ENCODE data around the gene SLC37A3. TPM values are rescaled to one million over a fixed set of nuclear protein-coding genes. Genes with fewer than 3 reads are reported as not detected.

Gene SLC37A3
- total RNA-seq, 1 donor from 2014 or later = 84.5 TPM

DNA sequence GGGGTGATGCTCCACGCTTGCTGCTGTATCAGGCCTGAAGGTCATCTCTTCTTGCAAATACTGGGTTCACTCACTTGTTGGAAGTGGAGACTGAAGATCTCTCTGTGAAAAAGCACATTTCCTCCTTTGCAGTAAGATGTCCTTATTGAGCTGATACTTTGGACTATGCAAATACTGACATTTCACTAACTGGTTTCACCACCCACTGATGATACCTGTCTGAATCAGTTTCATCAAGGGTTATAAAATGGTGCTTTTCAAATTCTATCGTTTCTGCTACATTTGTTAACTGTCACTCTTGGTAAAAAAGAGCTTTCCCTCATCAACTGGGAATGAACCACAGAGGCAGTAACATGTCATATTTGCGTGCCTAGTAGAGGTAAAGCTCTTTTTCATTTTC, 41.0 kb upstream of the SLC37A3 start:
- Mint-ChIP-seq H3K27me3 (ENCODE audit: unreplicated experiment) (no peaks in the 10 kb centered on the region), H3K36me3 (ENCODE audit: unreplicated experiment) (no peaks in the 10 kb centered on the region), H3K27ac (ENCODE audit: unreplicated experiment) (no peak overlapping the region), H3K4me1 (ENCODE audit: low read depth, unreplicated experiment) (no peaks in the 10 kb centered on the region), H3K4me3 (ENCODE audit: unreplicated experiment) (no peak overlapping the region), H3K9me3 (ENCODE audit: unreplicated experiment) (no peaks in the 10 kb centered on the region)
- TF ChIP-seq, protein P1, sequence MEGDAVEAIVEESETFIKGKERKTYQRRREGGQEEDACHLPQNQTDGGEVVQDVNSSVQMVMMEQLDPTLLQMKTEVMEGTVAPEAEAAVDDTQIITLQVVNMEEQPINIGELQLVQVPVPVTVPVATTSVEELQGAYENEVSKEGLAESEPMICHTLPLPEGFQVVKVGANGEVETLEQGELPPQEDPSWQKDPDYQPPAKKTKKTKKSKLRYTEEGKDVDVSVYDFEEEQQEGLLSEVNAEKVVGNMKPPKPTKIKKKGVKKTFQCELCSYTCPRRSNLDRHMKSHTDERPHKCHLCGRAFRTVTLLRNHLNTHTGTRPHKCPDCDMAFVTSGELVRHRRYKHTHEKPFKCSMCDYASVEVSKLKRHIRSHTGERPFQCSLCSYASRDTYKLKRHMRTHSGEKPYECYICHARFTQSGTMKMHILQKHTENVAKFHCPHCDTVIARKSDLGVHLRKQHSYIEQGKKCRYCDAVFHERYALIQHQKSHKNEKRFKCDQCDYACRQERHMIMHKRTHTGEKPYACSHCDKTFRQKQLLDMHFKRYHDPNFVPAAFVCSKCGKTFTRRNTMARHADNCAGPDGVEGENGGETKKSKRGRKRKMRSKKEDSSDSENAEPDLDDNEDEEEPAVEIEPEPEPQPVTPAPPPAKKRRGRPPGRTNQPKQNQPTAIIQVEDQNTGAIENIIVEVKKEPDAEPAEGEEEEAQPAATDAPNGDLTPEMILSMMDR (IDR thresholded peaks at IDR 0.05; ENCODE audit: partially characterized antibody, unreplicated experiment) = no peak
- no peak for DNase-seq

DNA sequence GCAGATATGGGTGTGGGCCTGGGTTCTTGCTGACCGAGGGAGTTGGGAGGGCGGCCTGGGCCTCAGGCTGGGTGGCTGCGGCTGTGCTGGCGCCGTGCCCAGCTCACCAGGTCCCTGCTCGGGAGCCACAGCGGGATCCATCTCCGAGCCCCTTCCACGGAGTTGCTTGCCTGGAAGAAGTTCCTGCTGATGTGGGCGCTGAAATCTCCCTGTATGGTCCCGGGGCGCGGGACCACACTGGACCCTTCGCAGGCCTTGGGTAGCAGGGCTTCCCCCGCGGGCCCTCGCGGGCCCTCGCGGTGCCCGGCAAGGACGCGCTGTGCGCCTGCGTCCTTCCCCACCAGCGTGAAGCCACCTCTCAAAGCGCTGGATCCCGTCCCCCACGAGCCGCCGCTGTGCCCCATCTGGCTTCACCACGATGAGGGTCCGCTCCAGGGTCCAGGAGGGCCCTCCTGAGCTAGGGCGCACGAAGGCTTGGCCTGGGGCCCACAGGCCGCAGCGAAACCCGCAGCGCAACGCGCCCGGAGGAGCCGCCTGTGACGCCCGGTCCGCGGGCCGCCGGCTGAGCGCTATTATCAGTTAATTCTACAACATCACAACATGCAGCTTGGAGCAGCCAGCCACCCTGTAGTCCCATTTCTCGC, 37.0 kb upstream of the SLC37A3 start:
- Mint-ChIP-seq H3K9me3 (ENCODE audit: unreplicated experiment) (no peaks in the 10 kb centered on the region), H3K27me3 (ENCODE audit: unreplicated experiment) (no peaks in the 10 kb centered on the region), H3K4me3 (ENCODE audit: unreplicated experiment) (no peak overlapping the region), H3K27ac (ENCODE audit: unreplicated experiment) (no peak overlapping the region), H3K36me3 (ENCODE audit: unreplicated experiment) (no peaks in the 10 kb centered on the region), H3K4me1 (ENCODE audit: low read depth, unreplicated experiment) (no peaks in the 10 kb centered on the region)
- TF ChIP-seq, protein P1 (IDR thresholded peaks at IDR 0.05; ENCODE audit: partially characterized antibody, unreplicated experiment) = no peak
- no peak for DNase-seq

DNA sequence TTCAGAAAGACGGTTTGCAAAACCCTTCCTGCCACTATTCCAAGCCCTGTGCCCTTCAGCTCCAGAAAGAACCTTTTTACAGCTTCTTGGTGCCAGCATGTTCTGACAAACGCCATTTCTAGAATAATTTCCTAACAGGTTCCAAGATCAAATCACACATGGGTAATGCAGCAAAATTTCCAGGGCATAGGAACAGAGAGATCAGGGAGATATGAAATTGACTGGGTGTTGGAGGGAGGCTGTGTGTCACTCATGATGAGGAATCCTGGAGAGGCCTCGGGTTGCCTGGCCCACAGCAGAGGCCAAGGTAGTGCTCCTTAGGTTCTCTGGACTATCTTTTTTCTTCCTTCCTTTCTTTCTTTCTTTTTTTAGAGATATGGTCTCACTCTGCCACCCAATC, 35.1 kb upstream of the SLC37A3 start:
- H3K27me3 Mint-ChIP-seq (ENCODE audit: unreplicated experiment) = no peaks in the 10 kb centered on the region
- DNase-seq = no peak
- no peaks in the 10 kb centered on the region for H3K9me3 Mint-ChIP-seq (ENCODE audit: unreplicated experiment)
- H3K36me3 Mint-ChIP-seq (ENCODE audit: unreplicated experiment) = no peaks in the 10 kb centered on the region
- no peak overlapping the region for H3K27ac Mint-ChIP-seq (ENCODE audit: unreplicated experiment)
- H3K4me1 Mint-ChIP-seq (ENCODE audit: low read depth, unreplicated experiment) = no peaks in the 10 kb centered on the region
- TF ChIP-seq, protein P1 (IDR thresholded peaks at IDR 0.05; ENCODE audit: partially characterized antibody, unreplicated experiment) = no peak
- no peak overlapping the region for H3K4me3 Mint-ChIP-seq (ENCODE audit: unreplicated experiment)

DNA sequence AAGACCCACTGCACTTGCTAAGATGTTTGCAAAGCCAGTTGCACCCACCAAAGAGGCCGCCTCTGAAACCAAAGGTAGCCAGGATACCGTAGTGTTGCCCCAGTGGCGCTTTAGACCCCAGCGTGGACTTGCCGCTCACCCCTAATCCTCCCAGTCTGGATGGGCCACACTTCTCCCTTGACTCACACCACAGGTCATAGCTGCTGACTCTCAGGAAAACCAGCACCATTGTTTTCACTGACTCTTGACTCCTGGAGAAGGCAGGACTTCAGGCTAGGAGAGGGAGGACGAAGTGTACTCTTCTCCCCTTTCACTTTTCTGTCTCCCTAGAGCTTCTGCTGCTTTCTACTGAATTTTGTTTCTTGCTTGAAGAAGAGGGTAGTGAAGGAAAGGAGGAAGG, 27.8 kb upstream of the SLC37A3 start:
- Mint-ChIP-seq H3K27ac (ENCODE audit: unreplicated experiment) (no peak overlapping the region), H3K36me3 (ENCODE audit: unreplicated experiment) (no peaks in the 10 kb centered on the region), H3K27me3 (ENCODE audit: unreplicated experiment) (no peaks in the 10 kb centered on the region), H3K4me3 (ENCODE audit: unreplicated experiment) (no peak overlapping the region), H3K4me1 (ENCODE audit: low read depth, unreplicated experiment) (no peaks in the 10 kb centered on the region), H3K9me3 (ENCODE audit: unreplicated experiment) (no peaks in the 10 kb centered on the region)
- TF ChIP-seq, protein P1 (IDR thresholded peaks at IDR 0.05; ENCODE audit: partially characterized antibody, unreplicated experiment) = no peak
- DNase-seq = no peak

DNA sequence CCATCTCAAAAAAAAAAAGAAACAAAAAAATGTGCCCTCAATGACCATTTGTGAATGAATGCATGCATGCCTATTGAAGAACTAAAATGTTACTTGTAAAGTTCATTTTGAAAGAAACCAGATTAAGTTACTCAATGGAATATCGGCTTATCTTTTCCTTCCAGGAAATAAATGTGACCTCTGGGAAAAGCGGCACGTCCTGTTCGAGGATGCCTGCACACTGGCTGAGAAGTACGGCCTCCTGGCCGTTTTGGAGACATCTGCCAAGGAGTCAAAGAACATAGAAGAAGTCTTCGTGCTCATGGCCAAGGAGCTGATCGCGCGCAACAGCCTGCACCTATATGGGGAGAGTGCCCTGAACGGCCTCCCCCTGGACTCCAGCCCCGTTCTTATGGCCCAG, 27.4 kb upstream of the SLC37A3 start:
- no peak for DNase-seq
- Mint-ChIP-seq H3K27ac (ENCODE audit: unreplicated experiment) (no peak overlapping the region), H3K4me3 (ENCODE audit: unreplicated experiment) (no peak overlapping the region), H3K4me1 (ENCODE audit: low read depth, unreplicated experiment) (no peaks in the 10 kb centered on the region), H3K27me3 (ENCODE audit: unreplicated experiment) (no peaks in the 10 kb centered on the region), H3K36me3 (ENCODE audit: unreplicated experiment) (no peaks in the 10 kb centered on the region), H3K9me3 (ENCODE audit: unreplicated experiment) (no peaks in the 10 kb centered on the region)
- TF ChIP-seq, protein P1 (IDR thresholded peaks at IDR 0.05; ENCODE audit: partially characterized antibody, unreplicated experiment) = no peak
